HEK293T (cell line): ENCODE results near the gene SLC13A3.

ENCODE experiments used
- ARNT ChIP-seq: fragments of 450-650 bp; IDR thresholded peaks from 2 replicates; pipeline ENCODE4 v1.6.1; 2017; ENCODE audit warnings: mild to moderate bottlenecking
- FOXA1 ChIP-seq: fragments of 450-650 bp; IDR thresholded peaks from 2 replicates; pipeline ENCODE4 v1.6.1; 2016; ENCODE audit warnings: mild to moderate bottlenecking
- ZNF384 ChIP-seq: fragments of 450-650 bp; IDR thresholded peaks from 2 replicates; pipeline ENCODE4 v1.6.1; 2016

DNA sequence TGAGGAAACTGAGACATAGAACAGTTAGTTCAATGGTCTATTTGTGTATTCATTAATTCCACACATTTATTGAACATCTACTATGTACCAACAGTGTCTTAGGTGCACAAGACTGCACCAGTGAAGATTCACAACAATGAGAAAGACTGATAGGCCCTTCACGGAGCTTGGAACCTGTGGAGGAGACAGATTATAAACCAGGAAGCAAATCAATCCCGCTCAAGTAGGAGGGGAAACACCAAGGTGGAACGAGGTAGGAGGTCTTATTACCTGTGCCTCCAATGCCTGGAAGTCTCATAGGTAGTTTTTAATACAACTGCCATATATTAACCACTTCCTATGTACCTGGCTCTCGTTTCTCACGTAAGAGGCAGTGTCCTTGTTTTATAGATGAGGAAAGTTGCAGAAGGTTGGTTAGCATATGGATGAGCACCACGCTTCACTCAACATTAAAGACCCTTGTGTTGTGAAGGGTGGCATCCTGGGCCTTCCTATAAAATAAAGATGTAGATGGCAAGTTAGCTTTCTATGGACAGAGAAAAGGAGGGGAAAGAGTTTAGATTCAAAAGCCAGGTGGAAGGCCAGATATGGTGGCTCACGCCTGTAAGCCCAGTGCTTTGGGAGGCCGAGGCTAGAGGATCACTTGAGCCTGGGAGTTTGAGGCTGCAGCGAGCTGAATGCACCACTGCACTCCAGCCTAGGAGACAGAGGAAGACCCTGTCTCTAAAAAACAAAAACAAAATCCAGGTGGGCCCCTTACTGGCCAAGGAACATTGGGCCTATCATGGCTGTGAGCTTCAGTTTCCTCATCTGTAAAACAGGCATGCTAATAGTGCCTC, 45.1 kb downstream of the SLC13A3 start:
- no peak for TF ChIP-seq FOXA1
- TF ChIP-seq ARNT: no peak
- TF ChIP-seq ZNF384: no peak
